ENCODE measurements around the gene RAB11FIP2. TPM values are rescaled to one million over a fixed set of nuclear protein-coding genes. Genes with fewer than 3 reads are reported as not detected.
A peak's percentile ranks its signal among the peaks of the same experiment; 100 is the strongest.

Gene RAB11FIP2, protein sequence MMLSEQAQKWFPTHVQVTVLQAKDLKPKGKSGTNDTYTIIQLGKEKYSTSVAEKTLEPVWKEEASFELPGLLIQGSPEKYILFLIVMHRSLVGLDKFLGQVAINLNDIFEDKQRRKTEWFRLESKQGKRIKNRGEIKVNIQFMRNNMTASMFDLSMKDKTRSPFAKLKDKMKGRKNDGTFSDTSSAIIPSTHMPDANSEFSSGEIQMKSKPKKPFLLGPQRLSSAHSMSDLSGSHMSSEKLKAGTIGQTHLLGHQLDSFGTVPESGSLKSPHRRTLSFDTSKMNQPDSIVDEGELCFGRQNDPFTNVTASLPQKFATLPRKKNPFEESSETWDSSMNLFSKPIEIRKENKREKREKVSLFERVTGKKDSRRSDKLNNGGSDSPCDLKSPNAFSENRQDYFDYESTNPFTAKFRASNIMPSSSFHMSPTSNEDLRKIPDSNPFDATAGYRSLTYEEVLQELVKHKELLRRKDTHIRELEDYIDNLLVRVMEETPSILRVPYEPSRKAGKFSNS
- total RNA-seq (10 to 100 TPM in 1 of 6 donors, 1 to 10 TPM in 5; 6.4 to 13.1 (median 7.0) TPM), polyA plus RNA-seq (1 to 10 TPM; 1.4 to 4.0 TPM)

DNA sequence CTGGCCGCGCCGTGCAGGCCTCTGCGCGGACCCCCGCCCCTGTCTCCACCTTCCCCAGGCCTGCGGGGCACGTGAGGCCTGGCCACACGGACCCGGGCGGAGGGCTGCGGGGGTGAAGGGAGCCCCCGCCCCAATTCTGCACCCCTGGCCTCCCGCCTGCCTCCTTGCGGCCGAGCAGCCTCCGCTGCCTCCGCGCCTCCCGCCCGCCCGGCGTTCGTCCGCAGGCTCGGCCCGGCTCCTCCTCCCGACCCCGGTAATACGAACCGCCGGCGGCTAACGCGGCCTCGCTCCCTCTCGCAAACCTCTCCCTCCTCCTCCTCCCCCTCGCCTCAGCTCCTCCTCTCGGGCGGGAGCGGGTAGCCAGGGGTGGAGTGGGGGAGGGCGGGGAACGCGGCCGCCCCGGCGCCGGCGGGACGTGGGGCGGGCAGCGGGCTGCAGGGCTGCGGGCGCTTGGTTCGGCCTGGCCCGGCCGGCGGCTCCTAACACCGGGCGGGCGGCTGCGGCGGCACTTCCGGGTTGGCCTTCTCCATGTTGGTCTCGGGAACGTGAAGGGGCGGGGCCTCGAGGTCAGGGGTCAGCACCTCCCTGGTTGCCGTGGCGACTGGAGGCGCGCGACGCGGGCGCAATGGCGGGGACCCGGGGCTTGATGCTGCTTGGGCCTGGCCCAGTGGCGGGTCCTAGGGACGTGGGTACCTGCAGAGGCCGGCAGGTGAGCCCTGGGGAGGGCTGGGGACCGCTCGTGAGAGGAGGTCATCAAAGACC lies at the start of gene RAB11FIP2:
RAB11FIP2 (minus strand) TSS at position 547 of the 762 bp plus-strand sequence. CDS start 778 bp downstream, outside the sequence.
- Histone ChIP-seq H3K36me3 (no peaks in the 10 kb centered on the region), H3K27me3 (no peaks in the 10 kb centered on the region), H3K9me3 (no peaks in the 10 kb centered on the region), H3K4me3 (peak within 1 kb of the TSS; percentile 79 to 94 (median 82)), H3K4me1 (peaks cover 29 to 41% (median 39%) of the 10 kb centered on the region in 3 donors), H3K27ac (peak within 1 kb of the TSS; percentile 72 to 93 (median 85))
- peak; percentile 96 to 99 (median 98) for DNase-seq
- peak; percentile 91 to 97 (median 94) for ATAC-seq
- 0 to 1% methylated on average over 54 to 83 of the region's 83 CpGs for WGBS, 2 donors
- no peak for FAIRE-seq
- intact Hi-C loops (cut with DNase I) = no loop called here
- TF ChIP-seq, protein P1, sequence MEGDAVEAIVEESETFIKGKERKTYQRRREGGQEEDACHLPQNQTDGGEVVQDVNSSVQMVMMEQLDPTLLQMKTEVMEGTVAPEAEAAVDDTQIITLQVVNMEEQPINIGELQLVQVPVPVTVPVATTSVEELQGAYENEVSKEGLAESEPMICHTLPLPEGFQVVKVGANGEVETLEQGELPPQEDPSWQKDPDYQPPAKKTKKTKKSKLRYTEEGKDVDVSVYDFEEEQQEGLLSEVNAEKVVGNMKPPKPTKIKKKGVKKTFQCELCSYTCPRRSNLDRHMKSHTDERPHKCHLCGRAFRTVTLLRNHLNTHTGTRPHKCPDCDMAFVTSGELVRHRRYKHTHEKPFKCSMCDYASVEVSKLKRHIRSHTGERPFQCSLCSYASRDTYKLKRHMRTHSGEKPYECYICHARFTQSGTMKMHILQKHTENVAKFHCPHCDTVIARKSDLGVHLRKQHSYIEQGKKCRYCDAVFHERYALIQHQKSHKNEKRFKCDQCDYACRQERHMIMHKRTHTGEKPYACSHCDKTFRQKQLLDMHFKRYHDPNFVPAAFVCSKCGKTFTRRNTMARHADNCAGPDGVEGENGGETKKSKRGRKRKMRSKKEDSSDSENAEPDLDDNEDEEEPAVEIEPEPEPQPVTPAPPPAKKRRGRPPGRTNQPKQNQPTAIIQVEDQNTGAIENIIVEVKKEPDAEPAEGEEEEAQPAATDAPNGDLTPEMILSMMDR (IDR thresholded peaks at IDR 0.05) = no peak

DNA sequence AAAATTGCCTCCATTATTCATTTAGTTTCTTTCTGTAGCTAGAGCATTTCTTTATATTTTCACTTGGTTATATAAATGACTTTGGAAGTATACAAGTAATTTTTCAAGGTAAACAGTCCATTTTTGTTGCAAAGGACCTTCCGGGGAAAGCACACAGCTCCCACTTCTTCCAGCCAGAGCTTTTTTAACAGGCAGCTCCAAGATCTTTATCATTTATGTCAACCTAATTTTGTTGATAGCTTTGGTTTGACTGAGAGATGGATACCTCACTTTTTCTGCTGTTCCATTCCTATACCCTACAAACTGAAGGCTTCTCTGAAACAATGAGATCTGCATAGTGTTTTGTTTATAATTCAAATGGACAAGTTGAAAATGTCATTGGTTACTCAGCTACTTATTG lies 49.3 kb upstream of the RAB11FIP2 start:
- Histone ChIP-seq H3K4me3 (no peak overlapping the region), H3K36me3 (no peaks in the 10 kb centered on the region), H3K27me3 (no peaks in the 10 kb centered on the region), H3K4me1 (no peaks in the 10 kb centered on the region), H3K9me3 (no peaks in the 10 kb centered on the region), H3K27ac (no peak overlapping the region)
- FAIRE-seq = no peak
- DNase-seq = no peak
- 92 to 93% methylated on average over 1 of the region's 1 CpG for WGBS, 2 donors
- TF ChIP-seq, protein P1 (IDR thresholded peaks at IDR 0.05) = no peak
- intact Hi-C loops (cut with DNase I) = no loop called here
- ATAC-seq = no peak

DNA sequence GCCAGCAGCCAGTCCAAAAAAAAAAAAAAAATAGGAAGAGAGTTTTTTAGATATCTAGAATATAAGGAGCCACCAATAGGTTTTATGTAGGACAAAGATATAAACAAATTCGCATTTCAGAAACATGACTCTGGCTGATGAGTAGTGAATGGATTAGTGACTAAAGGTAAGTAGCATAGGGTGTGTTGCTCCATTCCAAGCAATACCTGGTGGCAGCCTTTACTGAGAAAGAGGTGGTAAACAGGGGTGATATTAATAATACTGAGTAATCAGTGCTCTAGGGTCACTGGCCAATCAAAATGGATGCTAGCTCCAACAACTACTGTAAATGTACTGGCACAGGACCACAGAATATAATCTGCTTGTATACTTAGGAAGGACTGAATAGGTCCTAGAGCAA lies 45.5 kb upstream of the RAB11FIP2 start:
- no peaks in the 10 kb centered on the region for H3K4me1 ChIP-seq
- FAIRE-seq (no peak), ATAC-seq (no peak), DNase-seq (no peak)
- 94% methylated on average over 1 of the region's 1 CpG for WGBS, 2 donors
- no peak overlapping the region for H3K4me3 ChIP-seq
- H3K9me3 ChIP-seq = no peaks in the 10 kb centered on the region
- no peaks in the 10 kb centered on the region for H3K27me3 ChIP-seq
- intact Hi-C loops (cut with DNase I) = no loop called here
- H3K36me3 ChIP-seq = no peaks in the 10 kb centered on the region
- TF ChIP-seq, protein P1 (IDR thresholded peaks at IDR 0.05) = no peak
- H3K27ac ChIP-seq = no peak overlapping the region

DNA sequence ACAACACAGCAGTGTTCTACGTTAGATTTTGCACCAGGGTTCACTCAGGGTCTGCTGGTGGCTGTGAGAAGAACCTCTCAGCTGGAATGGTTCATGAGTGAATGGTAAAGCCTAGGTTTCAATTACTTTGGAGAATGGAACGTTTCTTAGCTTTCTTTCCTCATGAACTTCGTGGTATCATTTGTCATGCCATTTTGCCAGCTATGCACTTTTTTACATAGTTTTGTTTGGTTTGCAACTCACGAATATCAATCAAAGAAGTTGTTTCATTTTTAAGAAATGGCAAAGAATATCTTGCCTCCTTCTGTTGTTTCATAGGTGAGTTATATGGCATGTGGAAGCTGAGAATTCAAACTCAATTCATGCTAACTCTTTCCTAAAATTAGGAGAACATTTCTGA lies 34.1 kb upstream of the RAB11FIP2 start:
- H3K4me1 ChIP-seq = no peaks in the 10 kb centered on the region
- DNase-seq (no peak), FAIRE-seq (no peak), ATAC-seq (no peak)
- no peaks in the 10 kb centered on the region for H3K36me3 ChIP-seq
- intact Hi-C loops (cut with DNase I) = no loop called here
- no peak overlapping the region for H3K4me3 ChIP-seq
- H3K27me3 ChIP-seq = no peaks in the 10 kb centered on the region
- TF ChIP-seq, protein P1 (IDR thresholded peaks at IDR 0.05) = no peak
- no peak overlapping the region for H3K27ac ChIP-seq
- WGBS, 2 donors = 79 to 87% methylated on average over 4 of the region's 4 CpGs
- no peaks in the 10 kb centered on the region for H3K9me3 ChIP-seq
